NCI-H1436 (cell line): Measurements from ENCODE around the gene CMA1.

Source experiments
- DNase-seq: peaks from one replicate; lab custom pipeline; 2025; lab: John Stamatoyannopoulos, UW

The CMA1 gene

DNA sequence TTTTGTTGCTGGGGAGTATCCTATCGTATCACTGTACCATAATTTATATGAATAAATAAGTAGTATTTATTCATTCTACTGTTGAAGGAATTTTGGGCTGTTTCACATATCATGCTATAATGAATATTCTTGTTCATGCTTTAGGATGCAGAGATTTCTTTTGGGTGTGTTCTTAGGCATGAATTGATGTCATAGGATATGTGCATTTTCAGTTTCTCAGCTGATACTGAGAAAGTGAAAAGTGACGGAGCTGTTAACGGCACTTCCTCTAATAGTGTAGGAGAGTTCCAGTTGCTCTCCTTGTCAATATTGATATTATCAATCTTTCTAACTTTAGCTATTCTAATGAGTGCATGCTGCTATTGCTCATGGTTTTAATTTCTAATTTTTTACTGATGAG is 42.3 kb downstream of the CMA1 start:
- no peak for DNase-seq

DNA sequence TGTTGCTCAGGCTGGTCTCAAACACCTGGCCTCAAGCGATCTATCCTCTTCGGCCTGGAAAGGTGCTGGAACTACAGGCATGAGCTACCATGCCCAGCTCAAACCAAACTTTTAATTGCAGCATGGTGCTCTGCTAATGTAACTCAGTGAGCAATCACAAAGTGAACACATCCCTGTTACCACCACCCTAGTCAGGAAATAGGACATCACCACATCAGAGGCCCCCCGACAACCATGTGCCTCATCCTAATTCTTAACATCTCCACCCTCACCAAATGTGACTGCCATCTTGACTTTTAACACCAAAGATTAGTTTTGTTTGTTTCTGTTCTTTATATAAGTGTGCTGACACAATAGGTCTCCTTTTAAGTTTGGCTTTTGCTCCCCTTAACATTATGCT is 42.7 kb downstream of the CMA1 start:
- no peak for DNase-seq

DNA sequence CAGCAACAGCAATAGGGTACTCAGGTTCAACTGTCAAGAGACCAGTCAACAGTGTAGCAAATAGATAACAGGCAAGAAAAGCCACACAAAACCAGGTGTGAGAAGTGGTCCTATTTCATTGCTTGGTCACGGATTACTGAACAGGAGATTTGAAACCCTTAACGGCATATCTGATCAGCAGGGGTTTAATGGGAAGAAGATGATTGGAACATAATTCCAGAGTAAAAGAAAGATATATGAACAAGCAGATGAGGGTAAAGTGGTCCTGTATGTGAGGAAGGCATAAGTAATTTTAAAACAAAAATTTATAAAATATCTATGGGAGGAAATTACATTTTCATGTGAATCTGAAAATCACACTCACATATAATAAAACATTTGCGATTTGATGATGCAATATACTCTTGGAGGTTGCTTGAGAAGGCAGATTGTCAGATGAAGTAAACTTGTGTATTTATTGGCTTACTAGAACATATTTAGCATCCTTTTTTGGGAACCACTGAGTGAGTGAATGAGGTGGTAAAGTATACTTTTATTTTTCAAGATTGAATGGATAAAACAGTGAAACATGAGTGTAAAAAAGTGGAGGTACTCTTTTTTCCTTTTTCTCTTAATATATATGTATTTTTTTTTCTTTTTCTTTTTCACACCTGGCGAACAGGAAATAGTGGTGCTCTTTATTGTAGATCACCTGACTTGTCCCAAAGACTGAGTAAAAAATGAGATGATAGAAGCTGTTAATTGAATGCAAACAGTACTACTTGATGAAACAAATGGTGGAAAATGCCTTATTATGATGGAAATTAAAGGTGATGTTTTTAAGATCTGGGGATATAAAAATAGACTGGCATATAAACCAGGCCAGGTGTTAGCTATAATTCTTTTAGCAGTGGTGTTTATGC is 43.9 kb downstream of the CMA1 start:
- DNase-seq = no peak

DNA sequence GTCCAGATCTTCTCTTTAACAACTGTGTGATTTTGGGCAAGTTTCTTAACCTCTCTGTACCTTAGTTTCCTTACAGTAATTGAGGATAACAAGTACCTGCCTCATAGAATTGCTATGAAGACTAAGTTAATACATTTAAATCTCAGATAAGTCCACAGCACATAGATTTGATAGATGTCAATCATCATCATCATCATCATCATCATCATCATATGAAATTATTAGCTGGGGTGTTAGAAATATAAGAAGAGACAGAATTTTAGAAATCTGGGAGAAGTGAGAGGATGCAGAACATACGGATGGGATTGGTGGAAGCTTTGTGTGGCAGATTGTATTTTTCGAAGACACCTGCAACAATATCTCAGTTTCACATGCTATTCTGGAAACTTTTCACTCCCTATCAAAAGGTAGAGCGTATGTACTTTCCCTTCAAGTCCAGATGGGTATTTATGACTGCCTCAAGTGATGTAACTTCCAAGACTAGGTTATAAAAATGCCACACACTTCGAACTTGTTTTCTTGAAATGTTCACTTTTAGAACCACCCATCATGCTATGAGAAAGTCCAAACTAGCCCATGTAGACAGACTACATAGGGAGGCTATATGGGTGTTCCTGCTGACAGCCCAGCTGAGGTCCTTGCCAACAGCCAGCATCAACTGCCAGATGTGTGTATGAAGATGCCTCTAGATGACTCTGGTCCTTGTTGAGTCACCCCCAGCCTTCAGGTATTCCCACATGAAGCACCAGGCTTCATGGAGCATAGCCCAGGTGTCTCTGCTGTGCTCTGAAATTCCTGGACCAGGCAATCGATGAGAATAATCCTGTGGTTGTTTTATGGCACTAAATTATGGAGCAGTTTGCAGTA is 44.8 kb downstream of the CMA1 start:
- DNase-seq = no peak

DNA sequence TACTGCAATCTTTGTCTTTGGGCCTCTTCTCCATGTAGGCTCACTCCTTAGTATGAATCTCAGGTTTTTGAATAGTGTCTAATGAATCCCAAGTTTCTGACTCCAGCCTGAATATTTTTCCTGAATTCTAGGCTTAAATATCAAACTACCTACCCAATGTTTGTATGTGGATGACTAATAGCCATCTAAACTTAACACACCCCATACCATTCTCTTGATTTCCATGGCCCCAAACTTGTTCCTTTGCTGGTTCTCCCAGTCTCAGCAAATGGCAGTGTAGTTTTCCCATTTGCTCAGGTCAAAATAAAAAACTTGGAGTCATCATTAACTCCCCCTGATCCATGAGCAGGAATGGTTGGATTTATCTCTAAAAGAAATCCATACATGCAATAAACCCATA is 46.7 kb downstream of the CMA1 start:
- DNase-seq = no peak

DNA sequence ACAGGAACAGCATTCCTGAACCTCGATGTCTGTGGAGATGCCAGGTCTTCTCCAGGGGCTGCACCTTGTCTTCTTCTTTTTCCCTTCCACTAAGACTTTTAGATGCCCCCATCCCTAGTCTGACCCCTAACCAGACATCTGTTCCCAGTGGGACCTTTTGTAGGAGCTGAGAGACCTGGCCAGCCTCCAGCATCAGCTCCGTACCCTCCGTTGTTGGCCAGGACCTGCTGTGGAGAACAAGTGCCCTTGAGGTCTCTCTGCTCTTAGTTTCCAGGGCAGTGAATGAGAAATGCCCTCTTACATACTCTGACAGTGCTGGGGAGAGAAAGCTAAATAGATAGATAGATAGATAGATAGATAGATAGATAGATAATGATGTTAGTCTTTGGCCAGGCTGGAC is 48.7 kb downstream of the CMA1 start:
- no peak for DNase-seq

DNA sequence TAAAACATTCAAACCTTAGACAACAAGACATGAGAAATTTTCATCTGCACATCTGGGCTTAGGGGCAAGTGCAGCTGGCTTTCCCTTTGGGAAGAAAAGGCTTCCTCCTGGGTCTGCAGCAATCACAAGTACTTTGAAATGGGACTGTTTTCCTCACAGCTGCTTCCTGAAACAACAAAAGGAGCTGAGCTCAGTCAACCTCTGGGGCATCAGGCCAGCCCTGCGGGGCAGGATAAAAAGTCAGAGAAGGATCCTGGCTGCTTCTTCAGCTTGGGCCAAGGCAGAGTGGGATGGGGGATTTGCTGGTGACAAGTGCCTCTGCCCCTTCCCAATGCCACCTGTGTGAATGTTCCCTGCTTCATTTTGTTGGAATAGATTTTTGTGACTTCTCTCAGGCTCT is 49.3 kb downstream of the CMA1 start:
- no peak for DNase-seq

DNA sequence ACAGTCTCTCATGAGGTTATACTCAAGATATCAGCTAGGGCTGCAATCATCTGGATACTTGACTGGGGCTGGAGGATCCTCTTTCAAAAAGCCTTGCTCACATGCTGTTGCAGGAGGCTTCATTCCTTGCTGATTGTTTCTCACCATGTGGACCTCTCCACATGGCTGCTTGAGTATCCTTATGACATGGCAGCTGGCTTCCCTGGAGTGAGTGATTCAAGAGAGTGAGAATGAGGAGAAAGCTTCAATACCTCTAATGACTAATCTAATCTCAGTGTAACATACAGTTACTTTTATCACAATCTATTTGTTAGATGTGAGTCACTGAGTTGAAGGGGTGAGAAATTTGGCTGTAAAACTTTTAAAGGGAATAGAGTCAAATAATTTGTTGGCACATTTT is 51.1 kb downstream of the CMA1 start:
- no peak for DNase-seq
